ENCODE data around the gene VSIR.
A peak's percentile ranks its signal among the peaks of the same experiment; 100 is the strongest.

Gene VSIR

GRCh38 chr10:71782221-71782916, 9.0 kb upstream of the VSIR start:
- DNase-seq: no peak

- no peak for DNase-seq
Measured at GRCh38 chr10:71780719-71781118, 7.4 kb upstream of the VSIR start.

- no peak for DNase-seq
Measured at GRCh38 chr10:71780156-71780555, 6.8 kb upstream of the VSIR start.

DNA sequence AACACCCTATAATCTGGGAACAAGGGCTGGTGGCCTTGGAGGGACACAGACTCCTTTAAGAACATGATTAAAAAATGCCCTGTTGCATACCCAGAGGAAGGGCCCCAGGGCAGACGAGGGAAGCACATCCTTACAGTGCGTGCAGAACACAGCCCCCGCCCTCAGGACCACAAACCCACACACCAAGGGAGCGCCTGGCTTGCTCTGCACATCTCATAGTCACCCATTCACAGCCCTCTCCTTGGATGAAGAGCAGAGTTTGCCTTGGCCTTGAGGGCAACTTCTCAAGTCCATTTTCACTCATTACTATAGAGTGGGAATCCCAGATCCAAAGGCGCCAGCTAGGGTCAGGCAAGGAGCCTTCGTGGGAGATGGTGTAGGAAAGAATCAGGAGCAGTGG, 6.3 kb upstream of the VSIR start:
- no peak for DNase-seq

- DNase-seq: peak in 1 of 2 donors; percentile 62
Measured at GRCh38 chr10:71778071-71778825, 4.9 kb upstream of the VSIR start.

DNA sequence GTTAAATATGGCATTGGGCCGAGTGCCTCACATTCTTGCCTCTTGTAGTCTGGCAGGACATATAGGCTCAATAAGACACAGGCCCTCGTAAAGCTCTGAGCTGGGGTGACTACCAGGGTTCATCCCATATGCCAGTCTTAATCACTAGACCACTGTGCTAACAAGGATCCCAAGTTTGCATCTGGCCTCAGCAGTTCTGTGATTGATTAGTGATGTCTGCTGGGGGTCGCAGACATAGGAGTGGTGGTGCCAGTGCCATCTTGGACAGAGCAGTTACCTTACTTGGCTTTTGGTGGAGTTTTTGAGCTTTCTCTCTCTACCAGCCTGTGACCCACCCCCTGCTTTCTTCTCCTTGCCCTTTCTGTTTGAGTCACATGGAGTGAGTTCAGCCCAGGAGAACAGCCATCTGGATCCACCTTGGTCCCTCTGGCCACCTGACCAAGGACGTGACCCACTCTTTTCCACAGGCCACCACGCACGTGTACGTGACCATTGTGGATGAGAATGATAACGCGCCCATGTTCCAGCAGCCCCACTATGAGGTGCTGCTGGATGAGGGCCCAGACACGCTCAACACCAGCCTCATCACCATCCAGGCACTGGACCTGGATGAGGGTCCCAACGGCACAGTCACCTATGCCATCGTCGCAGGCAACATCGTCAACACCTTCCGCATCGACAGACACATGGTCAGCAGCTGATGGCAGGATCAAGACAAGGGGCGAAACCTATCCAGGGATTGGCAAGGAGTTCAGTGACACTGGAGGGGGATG, 4.1 kb upstream of the VSIR start:
- no peak for DNase-seq

DNA sequence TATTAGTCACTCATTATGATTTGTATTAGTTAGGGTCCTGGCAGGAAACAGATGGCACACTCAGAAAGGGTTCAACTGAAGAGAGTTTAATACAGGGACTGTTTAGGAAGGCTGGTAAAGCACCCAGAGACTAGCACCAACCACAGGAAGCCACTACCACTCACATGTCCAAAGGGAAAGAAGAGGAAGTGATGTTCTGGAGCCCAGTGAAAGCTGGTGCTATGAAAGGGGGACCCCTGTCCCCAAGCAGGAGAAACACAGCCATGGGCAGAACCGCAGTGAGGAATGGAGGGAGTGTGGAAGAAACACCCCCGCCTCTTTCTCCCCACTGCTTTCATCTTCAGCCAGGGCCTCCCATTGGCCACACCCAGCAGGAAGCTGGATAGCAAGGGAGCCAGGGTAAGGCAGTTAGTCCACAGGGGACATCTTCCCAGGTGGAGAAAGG, 3.2 kb upstream of the VSIR start:
- peak; percentile 64 to 65 for DNase-seq

GRCh38 chr10:71774916-71775702, 1.8 kb upstream of the VSIR start:
- DNase-seq: peak; percentile 95

DNA sequence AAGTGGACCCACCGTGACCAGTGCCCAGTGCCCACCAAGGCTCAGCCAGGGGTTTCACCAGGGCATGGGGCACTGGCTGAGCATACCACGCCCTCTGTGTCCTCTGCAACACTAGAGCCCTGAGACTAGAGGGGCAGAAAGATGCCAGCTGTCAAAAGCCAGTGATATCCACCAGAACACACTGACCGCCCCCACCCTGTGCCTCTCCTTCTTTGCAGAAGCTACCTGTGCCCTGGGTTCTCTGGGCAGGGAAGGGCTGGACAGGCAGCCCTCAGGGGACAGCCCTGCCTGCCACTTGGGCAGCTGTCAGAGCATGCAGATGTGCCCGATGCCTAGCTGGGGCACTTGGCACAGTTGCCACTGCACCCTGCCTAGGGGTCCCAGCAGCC, 494 bp downstream of the VSIR start:
- no peak for DNase-seq

DNA sequence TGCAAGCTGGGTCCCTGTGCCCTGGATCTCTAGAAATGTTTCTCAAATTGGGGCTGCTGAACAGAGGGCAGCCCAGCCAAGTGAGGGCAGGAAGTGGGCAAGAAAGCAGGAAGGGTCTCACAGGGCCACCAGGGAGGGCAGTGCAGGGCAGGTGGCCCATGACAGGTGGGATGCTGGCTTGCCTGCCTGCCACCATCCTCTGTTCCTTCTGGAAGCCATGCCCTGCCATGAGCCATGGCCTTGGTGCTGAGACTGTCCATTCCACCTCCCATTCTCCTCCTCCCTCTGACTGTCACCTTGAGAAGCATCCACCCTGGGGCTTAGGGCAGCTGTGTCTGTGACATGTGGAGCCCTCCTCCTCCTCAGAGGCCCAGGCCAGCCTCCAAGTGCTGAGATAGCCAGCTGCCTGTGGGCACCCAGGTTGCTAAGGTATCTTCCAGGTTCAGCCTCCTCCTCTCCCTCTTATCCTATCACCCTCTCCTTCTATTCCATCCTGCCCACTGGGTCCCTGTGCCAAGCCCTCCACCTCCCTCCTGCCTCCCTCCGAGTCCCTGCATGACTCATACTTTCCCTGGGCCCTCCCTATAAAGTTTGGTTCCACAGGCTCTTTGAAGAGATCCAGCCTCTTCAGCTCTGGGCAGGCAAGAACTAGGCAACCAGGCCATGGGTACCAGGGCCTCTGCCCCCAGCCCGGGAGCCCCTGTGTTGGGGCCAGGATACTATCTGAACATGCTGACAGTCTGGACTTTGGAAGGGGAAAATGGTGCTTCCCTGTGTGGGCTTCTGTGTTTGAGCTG, 1.3 kb downstream of the VSIR start:
- DNase-seq: peak in 1 of 2 donors; percentile 25

GRCh38 chr10:71771204-71771603, 2.1 kb downstream of the VSIR start:
- no peak for DNase-seq

DNA sequence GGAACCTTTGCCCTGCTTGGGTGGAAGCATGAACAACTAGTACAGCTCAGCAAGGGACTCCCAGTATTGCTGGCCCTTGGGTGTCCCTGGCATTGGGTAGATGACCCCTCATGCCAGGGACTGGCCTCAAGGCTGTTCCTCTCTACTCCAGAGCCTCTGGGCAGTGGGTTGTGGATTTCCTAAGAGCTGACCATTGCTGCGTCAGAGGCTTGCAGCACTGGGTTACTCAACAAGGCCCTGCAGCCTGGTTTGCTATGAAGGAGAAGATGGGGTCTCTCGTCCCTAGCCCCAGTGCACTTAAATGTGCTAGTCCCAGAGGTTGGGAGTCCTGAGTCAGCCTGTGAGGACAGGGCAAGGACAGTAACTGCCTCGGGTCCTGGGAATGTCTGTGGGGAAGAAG, 2.5 kb downstream of the VSIR start:
- DNase-seq: peak; percentile 78 to 85

GRCh38 chr10:71770255-71770654, 3.1 kb downstream of the VSIR start:
- DNase-seq: peak; percentile 60 to 71

- peak; percentile 33 to 65 for DNase-seq
Measured at GRCh38 chr10:71769279-71769823, 4.0 kb downstream of the VSIR start.

DNA sequence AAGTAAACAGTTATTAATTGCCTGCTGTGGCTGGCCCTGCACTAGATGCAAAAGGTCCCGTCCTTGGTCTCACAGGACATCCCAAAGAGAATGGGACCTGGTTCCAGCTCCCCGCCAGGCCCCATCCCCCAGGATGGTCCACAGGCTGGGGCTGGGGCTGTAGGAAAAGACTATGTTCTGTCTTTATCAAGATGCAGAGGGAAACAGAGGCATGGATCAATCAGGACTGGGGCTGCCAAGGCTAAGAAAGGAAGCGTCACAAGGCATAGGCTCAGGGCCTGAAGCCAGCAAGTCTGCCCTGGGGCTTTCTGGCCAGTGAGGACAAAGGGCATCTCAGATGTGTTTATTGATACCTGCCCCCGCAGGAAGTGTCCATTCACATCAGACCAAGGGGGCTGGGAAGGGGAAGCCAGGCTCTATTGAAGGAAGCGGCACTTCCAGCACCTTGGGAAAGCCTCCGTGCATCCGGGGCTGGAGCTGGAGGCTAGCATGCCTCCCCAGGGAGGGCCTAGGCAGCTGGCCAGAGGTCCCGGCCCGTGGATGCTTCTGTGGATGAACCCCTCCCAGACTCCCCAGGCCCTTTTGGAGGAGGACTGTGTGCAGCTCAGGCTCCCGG, 5.8 kb downstream of the VSIR start:
- no peak for DNase-seq

GRCh38 chr10:71766717-71767419, 6.5 kb downstream of the VSIR start:
- DNase-seq: peak; percentile 57 to 68

DNA sequence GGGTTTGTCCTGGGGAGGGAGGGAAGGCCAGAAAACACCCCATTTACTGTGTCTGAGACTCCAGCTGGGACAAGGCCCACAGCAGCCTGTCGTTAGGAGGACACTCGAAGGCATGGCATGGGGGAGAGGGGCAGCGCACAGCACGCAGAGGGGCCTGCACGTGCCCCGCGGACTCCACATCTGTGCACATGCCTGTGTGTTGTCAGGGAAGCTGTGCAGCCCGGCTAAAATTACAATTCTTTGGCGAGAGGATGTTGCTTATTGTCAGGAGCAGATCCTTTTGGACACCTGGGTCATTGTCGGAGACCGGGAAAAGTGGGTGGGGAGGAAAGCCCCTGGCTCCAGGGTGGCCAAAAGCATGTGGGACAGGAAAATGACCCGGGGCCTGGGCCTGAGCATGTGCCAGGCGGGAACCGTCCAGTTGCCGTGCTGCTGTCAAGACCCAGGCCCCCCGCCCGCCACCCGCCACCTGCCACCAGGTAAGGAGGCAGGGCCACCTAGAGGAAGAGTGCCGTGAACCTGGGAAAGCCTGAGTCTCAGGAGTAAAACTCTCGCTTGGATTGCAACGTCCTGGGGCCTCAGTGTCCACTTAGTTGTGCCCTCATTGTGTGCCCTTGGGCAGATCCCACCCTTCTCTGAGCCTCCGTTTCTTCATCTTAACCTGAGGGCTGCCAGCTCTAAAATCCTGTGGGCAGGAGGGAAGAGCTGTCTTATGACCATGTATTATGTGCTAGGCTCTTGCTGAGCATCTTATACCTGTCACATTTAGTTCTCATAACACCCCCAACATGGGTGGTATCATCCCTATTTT, 7.2 kb downstream of the VSIR start:
- DNase-seq: no peak

DNA sequence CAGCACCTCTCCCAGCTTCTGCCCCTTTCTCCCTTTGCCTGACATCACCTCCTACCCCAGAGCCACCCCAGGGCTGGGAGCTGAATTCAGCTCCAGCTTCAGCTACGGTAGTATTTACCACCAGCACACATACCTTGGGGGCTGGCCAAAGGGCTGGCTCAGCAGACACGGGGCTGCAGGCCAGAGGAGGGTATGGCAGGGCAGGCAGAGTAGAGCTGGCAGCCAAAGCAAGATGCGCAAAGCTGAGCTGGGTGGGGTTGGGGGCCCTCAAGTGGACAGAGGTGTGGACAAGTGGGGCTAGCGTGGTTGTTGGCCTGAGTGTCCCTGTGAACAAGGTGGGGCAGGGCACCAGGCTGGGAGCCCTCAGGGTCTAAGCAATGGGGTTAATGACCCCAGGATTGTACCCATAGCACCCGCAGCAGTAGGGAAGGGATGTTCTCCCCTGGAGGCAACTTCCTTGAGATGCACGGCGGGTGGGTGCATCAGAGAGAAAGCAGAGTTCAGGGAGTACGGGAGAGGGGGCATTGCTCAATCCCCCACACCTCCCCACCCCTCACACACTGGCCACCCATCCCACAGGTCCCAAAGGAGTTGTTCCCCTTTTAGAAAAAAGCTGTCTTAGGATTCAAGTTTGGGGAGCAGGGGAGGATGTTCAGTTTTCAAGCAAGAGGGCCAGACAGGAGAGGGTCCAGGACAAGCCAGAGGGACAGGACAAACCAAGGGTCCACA, 8.0 kb downstream of the VSIR start:
- no peak for DNase-seq

Measured in inflammatory macrophage (primary cell).